ENCODE results near the gene NCAPH2. TPM values are rescaled to one million over a fixed set of nuclear protein-coding genes. Genes with fewer than 3 reads are reported as not detected.

Gene NCAPH2
- total RNA-seq, 2 experiments from 2014 or later = 184 to 185 TPM

DNA sequence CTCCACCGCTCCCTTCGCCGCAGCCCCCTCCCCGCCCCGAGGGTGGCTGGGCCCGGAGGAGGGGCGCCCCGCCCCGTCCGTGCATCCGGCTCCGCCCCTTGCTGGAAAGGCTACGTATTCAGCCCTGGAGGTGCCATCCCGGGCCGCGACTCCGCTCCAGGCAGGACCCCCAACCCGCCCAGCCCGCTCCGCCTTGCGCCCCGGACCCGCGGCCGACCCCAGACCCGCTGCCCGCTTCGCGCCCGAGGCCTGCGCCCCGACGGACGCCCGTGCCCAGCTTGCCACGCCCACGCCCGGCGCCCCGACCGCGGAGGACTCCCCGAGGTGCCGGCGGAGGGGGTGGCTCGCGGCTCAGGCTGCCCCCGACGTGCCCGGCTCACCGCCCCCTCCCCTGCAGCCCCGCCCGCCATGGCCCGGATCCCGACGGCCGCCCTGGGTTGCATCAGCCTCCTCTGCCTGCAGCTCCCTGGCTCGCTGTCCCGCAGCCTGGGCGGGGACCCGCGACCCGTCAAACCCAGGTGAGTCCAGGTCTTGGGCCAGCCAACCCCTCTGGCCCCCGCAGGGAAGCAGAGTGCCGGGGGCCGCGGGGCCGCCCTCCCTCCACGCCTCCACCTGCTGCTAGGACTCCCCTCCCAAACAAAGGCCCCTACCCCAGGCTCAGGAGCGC, 26.5 kb upstream of the NCAPH2 start, which contains the start of gene ADM2:
ADM2 (plus strand) TSS at position 104 of the 667 bp plus-strand sequence; CDS start at position 409, 305 bp downstream.
- H3K36me3 ChIP-seq (ENCODE audit: insufficient read depth, low read length) = no peaks in the 10 kb centered on the region
- CTCF ChIA-PET = interaction anchor here (1.0 kb wide), 1 partner anchor 45 kb away, joined by 3 read pairs; no protein-coding TSS in a partner anchor
- H3K9me3 ChIP-seq (ENCODE audit: control insufficient read depth in 1 of 2, insufficient read depth in 1 of 2, low read length in 2 of 2) = no peaks in the 10 kb centered on the region
- peaks cover 17% of the 10 kb centered on the region for H3K4me1 ChIP-seq (ENCODE audit: insufficient read depth, low read length)
- Mint-ChIP-seq H3K4me1 (ENCODE audit: low read depth) (peaks cover 13% of the 10 kb centered on the region), H3K27me3 (no peaks in the 10 kb centered on the region), H3K9me3 (no peaks in the 10 kb centered on the region), H3K27ac (peak within 1 kb of the TSS; percentile 30), H3K4me3 (peak within 1 kb of the TSS; percentile 81), H3K36me3 (ENCODE audit: low read depth) (no peaks in the 10 kb centered on the region)
- H3K4me3 ChIP-seq (ENCODE audit: low read length) = peak within 1 kb of the TSS; percentile 47
- POLR2A ChIA-PET = interaction anchor here (1.0 to 2.0 kb wide), 3 partner anchors 11 to 45 kb away, joined by 3 to 8 read pairs (median 5); partner anchors contain the start of genes LMF2 and NCAPH2
- H3K27ac ChIP-seq (ENCODE audit: low read depth in 1 of 2, low read length in 2 of 2) = no peak within 1 kb of the TSS
- peaks cover 0 to 2% of the 10 kb centered on the region in 2 experiments for H3K27me3 ChIP-seq (ENCODE audit: control insufficient read depth in 1 of 2, insufficient read depth in 2 of 2, low read length in 2 of 2)
- no peak for TF ChIP-seq CTCF (IDR thresholded peaks at IDR 0.05)
- intact Hi-C loops (cut with DNase I, micrococcal nuclease) = no loop called here
- ATAC-seq (ENCODE audit: poor library complexity) (peak; percentile 86), DNase-seq (peak; percentile 43 to 85 (median 65))

GRCh38 chr22:50482107-50483074, 25.6 kb upstream of the NCAPH2 start:
- H3K27me3 ChIP-seq (ENCODE audit: control insufficient read depth in 1 of 2, insufficient read depth in 2 of 2, low read length in 2 of 2) = peaks cover 0 to 2% of the 10 kb centered on the region in 2 experiments
- ChIA-PET CTCF (interaction anchor here (0.7 to 1.0 kb wide), 2 partner anchors 43 to 44 kb away, joined by 3 to 4 read pairs; partner anchors contain the start of gene SCO2), POLR2A (interaction anchor here (0.8 to 2.0 kb wide), 4 partner anchors 12 to 44 kb away, joined by 3 to 8 read pairs (median 4); partner anchors contain the start of genes LMF2 and NCAPH2)
- intact Hi-C loops (cut with DNase I, micrococcal nuclease) = no loop called here
- no peaks in the 10 kb centered on the region for H3K36me3 ChIP-seq (ENCODE audit: insufficient read depth, low read length)
- no peak for ATAC-seq (ENCODE audit: poor library complexity)
- peak overlapping the region; percentile 47 for H3K4me3 ChIP-seq (ENCODE audit: low read length)
- peaks cover 19% of the 10 kb centered on the region for H3K4me1 ChIP-seq (ENCODE audit: insufficient read depth, low read length)
- H3K27ac ChIP-seq (ENCODE audit: low read depth in 1 of 2, low read length in 2 of 2) = no peak overlapping the region
- H3K9me3 ChIP-seq (ENCODE audit: control insufficient read depth in 1 of 2, insufficient read depth in 1 of 2, low read length in 2 of 2) = no peaks in the 10 kb centered on the region
- peaks cover 13% of the 10 kb centered on the region for H3K4me1 Mint-ChIP-seq (ENCODE audit: low read depth)
- DNase-seq = no peak
- H3K9me3 Mint-ChIP-seq = no peaks in the 10 kb centered on the region
- H3K27ac Mint-ChIP-seq = no peak overlapping the region
- peak overlapping the region; percentile 67 for H3K4me3 Mint-ChIP-seq
- no peak for TF ChIP-seq CTCF (IDR thresholded peaks at IDR 0.05)
- H3K27me3 Mint-ChIP-seq = no peaks in the 10 kb centered on the region
- no peaks in the 10 kb centered on the region for H3K36me3 Mint-ChIP-seq (ENCODE audit: low read depth)

DNA sequence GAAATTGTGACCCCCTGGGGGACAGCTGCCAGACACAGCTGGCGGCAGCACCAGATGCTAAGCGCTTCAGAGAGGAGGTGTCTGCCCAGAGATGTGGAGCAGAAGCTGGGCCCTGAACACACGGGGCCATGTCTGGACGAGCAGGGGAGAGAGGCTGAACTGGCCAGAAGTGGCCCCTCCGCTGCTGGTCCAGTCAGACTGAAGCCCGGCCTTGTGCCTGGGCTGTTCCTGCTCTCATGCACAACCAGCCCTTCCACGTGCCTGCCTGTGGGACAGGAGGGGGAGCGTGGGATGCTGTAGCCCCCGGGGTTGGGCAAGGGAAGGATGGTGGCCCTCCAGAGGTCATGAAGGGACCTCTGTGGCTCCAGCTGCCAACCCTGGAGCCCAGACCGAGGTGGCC, 24.9 kb upstream of the NCAPH2 start:
- TF ChIP-seq CTCF (IDR thresholded peaks at IDR 0.05) = no peak
- no peaks in the 10 kb centered on the region for H3K9me3 Mint-ChIP-seq
- ChIA-PET POLR2A (interaction anchor here (0.8 kb wide), 1 partner anchor 13 kb away, joined by 3 read pairs; no protein-coding TSS in a partner anchor), CTCF (interaction anchor here (0.7 kb wide), 1 partner anchor 42 kb away, joined by 4 read pairs; the partner anchor contains the start of gene SCO2)
- H3K4me3 ChIP-seq (ENCODE audit: low read length) = no peak overlapping the region
- no peak overlapping the region for H3K27ac Mint-ChIP-seq
- peaks cover 19% of the 10 kb centered on the region for H3K4me1 ChIP-seq (ENCODE audit: insufficient read depth, low read length)
- peak overlapping the region; percentile 45 for H3K4me3 Mint-ChIP-seq
- no peaks in the 10 kb centered on the region for H3K36me3 ChIP-seq (ENCODE audit: insufficient read depth, low read length)
- DNase-seq (no peak), ATAC-seq (ENCODE audit: poor library complexity) (no peak)
- H3K36me3 Mint-ChIP-seq (ENCODE audit: low read depth) = no peaks in the 10 kb centered on the region
- no peak overlapping the region for H3K27ac ChIP-seq (ENCODE audit: low read depth in 1 of 2, low read length in 2 of 2)
- no peaks in the 10 kb centered on the region for H3K27me3 Mint-ChIP-seq
- H3K9me3 ChIP-seq (ENCODE audit: control insufficient read depth in 1 of 2, insufficient read depth in 1 of 2, low read length in 2 of 2) = no peaks in the 10 kb centered on the region
- peaks cover 0 to 2% of the 10 kb centered on the region in 2 experiments for H3K27me3 ChIP-seq (ENCODE audit: control insufficient read depth in 1 of 2, insufficient read depth in 2 of 2, low read length in 2 of 2)
- intact Hi-C loops (cut with DNase I, micrococcal nuclease) = no loop called here
- H3K4me1 Mint-ChIP-seq (ENCODE audit: low read depth) = peaks cover 13% of the 10 kb centered on the region
